NOMO-1 (cell line): ENCODE measurements around the gene RRP7A.
"Not testable (repeated sequence)": the region's sequence is repeated elsewhere in the genome, so short reads cannot be mapped to it uniquely, and the experiment has no call there.

Experiments
- DNase-seq, 2 experiments: peaks; one replicate each; lab custom pipeline; 2025; ENCODE audit not compliant: unreplicated experiment in 2 of 2; lab: John Stamatoyannopoulos, UW

The RRP7A gene

GRCh38 chr22:42519525-42520401 is at the start of gene RRP7A:
Gene RRP7A (minus strand): TSS chr22:42519796. CDS start chr22:42519786, 10 bp downstream.
- DNase-seq: peak; percentile 68 to 82

GRCh38 chr22:42567950-42568349 is 48.4 kb upstream of the RRP7A start:
- not testable (repeated sequence) for DNase-seq

GRCh38 chr22:42565956-42566355 is 46.4 kb upstream of the RRP7A start:
- no peak for DNase-seq

- no peak for DNase-seq
Measured at GRCh38 chr22:42564699-42565098, 45.1 kb upstream of the RRP7A start.

- not testable (repeated sequence) for DNase-seq
Measured at GRCh38 chr22:42563943-42564342, 44.3 kb upstream of the RRP7A start.

GRCh38 chr22:42562684-42563083 is 43.1 kb upstream of the RRP7A start:
- no peak for DNase-seq

GRCh38 chr22:42562279-42562678 is 42.7 kb upstream of the RRP7A start:
- peak; percentile 80 to 82 for DNase-seq

GRCh38 chr22:42561856-42562255 is 42.3 kb upstream of the RRP7A start:
- no peak for DNase-seq

GRCh38 chr22:42560781-42561180 is 41.2 kb upstream of the RRP7A start:
- DNase-seq: peak in 1 of 2 experiments; percentile 19

GRCh38 chr22:42560381-42560780 is 40.8 kb upstream of the RRP7A start:
- no peak for DNase-seq

GRCh38 chr22:42553475-42554361 is 34.1 kb upstream of the RRP7A start, which contains the start of gene SERHL2:
Gene SERHL2 (plus strand): TSS chr22:42553956. CDS start chr22:42554021, 65 bp downstream.
- DNase-seq: peak; percentile 74 to 86

- not testable (repeated sequence) for DNase-seq
Measured at GRCh38 chr22:42552294-42552647, 32.7 kb upstream of the RRP7A start.

- no peak for DNase-seq
Measured at GRCh38 chr22:42549331-42550060, 29.9 kb upstream of the RRP7A start.

GRCh38 chr22:42548597-42549330 is 29.2 kb upstream of the RRP7A start:
- DNase-seq: no peak

- DNase-seq: not testable (repeated sequence)
Measured at GRCh38 chr22:42548126-42548525, 28.5 kb upstream of the RRP7A start.

GRCh38 chr22:42547562-42547961 is 28.0 kb upstream of the RRP7A start:
- no peak for DNase-seq

GRCh38 chr22:42544686-42545085 is 25.1 kb upstream of the RRP7A start:
- no peak for DNase-seq

GRCh38 chr22:42539236-42539771 is 19.7 kb upstream of the RRP7A start:
- DNase-seq: not testable (repeated sequence)

GRCh38 chr22:42537199-42537831 is 17.7 kb upstream of the RRP7A start:
- DNase-seq: not testable (repeated sequence)
